GM12874 (cell line): ENCODE data around the gene IFT20.

Experiments used
- CTCF ChIP-seq: IDR thresholded peaks from 2 replicates; pipeline ENCODE4 v1.5.1; 2011; ENCODE audit warnings: low read depth, mild to moderate bottlenecking, control low read depth, low read length, moderate library complexity; ENCODE audit not compliant: insufficient read depth

Gene IFT20

GRCh38 chr17:28345419-28346198 is 10.3 kb upstream of the IFT20 start:
- no peak for TF ChIP-seq CTCF

DNA sequence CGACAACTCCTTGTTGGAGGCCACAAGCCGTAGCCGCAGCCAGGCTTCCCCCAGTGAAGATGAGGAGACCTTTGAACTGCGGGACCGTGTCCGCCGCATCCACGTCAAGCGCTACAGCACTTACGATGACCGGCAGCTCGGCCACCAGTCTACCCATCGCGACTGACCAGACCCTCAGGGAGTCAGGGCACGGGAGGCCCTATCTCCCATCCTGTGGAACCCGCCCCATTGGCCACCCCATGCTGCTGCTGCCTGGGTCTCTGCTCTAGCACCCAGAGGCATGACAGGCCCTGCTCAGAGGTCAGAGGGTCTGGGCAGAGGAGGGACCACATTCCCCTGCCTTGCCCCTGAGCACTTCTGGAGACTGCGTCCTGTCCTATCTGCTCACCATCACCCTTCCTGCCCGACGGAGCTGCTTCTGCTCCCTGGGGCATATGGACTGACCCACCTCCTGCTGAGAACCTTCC is 9.2 kb upstream of the IFT20 start:
- TF ChIP-seq CTCF: no peak

- TF ChIP-seq CTCF: no peak
These were observed 8.7 kb upstream of the IFT20 start for GRCh38 chr17:28344011-28344410.

GRCh38 chr17:28343491-28343932 is 8.2 kb upstream of the IFT20 start:
- TF ChIP-seq CTCF: no peak

GRCh38 chr17:28342313-28342712 is 7.0 kb upstream of the IFT20 start:
- TF ChIP-seq CTCF: no peak

- no peak for TF ChIP-seq CTCF
These were observed 6.2 kb upstream of the IFT20 start for GRCh38 chr17:28341516-28341915.

DNA sequence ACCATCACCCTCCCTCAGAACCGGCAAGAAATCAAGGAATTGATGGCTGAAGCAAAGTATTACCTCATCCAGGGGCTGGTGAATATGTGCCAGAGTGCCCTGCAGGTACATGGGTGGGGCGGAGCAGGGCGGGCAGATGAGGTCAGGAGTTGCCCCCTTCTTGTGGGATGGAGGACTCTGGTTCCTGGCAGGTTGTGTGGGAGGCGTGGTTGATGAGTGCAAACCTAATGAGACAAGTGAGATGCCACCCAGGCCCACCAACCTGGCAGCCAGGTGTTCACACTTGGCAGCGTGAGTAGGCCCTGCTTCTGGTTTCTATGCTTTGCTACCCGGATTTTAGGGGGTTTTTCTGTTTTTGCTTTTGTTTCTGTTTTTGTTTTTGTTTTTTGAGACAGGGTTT is 5.1 kb upstream of the IFT20 start:
- TF ChIP-seq CTCF: no peak

GRCh38 chr17:28339431-28339830 is 4.2 kb upstream of the IFT20 start:
- no peak for TF ChIP-seq CTCF
